Nephron progenitor cell (in vitro differentiated cells): ENCODE results near the gene HIRIP3.

Experiments used
- DNase-seq: peaks from one replicate; pipeline ENCODE4 v3.0.0; 2021
- H3K27ac Mint-ChIP-seq: 2 replicates; pipeline ENCODE4 v1.8.0; 2021; ENCODE audit warnings: mild to moderate bottlenecking, moderate library complexity, mixed read lengths
- H3K27me3 Mint-ChIP-seq: 2 replicates; pipeline ENCODE4 v1.8.0; 2021; ENCODE audit warnings: mild to moderate bottlenecking, low read depth, mixed read lengths; ENCODE audit not compliant: poor library complexity
- H3K36me3 Mint-ChIP-seq: 2 replicates; pipeline ENCODE4 v1.8.0; 2021; ENCODE audit warnings: low read depth, mixed read lengths
- H3K4me1 Mint-ChIP-seq: 2 replicates; pipeline ENCODE4 v1.8.0; 2021; ENCODE audit warnings: mixed read lengths
- H3K4me3 Mint-ChIP-seq: 2 replicates; pipeline ENCODE4 v1.8.0; 2021; ENCODE audit warnings: mild to moderate bottlenecking, moderate library complexity, mixed read lengths
- H3K9me3 Mint-ChIP-seq: 2 replicates; pipeline ENCODE4 v1.8.0; 2021; ENCODE audit warnings: mild to moderate bottlenecking, moderate library complexity, mixed read lengths
- CTCF ChIP-seq: fragments of 200-600 bp; sonication (generic); IDR thresholded peaks from 2 replicates; pipeline ENCODE4 v1.5.0; 2021; ENCODE audit warnings: antibody characterized with exemption

The HIRIP3 gene

GRCh38 chr16:29984137-29984763, 11.2 kb downstream of the HIRIP3 start:
- Mint-ChIP-seq H3K4me3 (no peak overlapping the region), H3K27me3 (no peaks in the 10 kb centered on the region), H3K27ac (peak overlapping the region; percentile 34), H3K9me3 (no peaks in the 10 kb centered on the region), H3K36me3 (peaks cover 63% of the 10 kb centered on the region), H3K4me1 (peaks cover 20% of the 10 kb centered on the region)
- DNase-seq, result no peak
- no peak for TF ChIP-seq CTCF

DNA sequence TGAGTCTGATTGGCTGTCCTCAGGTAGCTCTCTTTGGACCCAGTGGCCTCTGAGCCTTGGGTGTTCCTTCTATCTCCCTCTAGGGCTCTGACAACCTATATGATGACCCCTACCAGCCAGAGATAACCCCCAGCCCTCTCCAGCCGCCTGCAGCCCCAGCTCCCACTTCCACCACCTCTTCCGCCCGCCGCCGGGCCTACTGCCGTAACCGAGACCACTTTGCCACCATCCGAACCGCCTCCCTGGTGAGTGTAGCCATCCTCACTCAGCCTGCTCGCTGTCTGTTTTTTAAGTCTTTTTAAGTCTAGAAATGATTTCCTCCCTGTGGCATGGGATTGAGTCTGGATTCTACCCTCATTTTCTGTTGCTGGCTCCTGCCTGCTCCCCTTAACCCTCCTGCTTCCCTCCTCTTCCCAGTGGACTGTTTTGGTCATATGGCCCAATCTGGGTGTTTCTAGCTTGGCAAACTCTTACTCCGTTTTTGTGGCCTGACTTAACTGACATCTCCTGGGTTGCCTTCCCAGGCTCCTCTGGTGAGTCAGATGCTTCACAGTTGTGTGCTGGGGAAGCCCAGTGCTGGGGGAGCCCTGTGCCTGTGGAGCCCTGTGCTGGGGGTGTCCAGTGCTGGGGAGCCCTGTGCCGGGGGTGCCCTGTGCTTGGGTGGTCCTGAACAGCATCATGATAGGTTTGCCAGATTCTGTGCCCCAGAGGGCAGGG, 11.8 kb downstream of the HIRIP3 start:
- TF ChIP-seq CTCF, result no peak
- Mint-ChIP-seq H3K36me3 (peaks cover 65% of the 10 kb centered on the region), H3K4me1 (peaks cover 13% of the 10 kb centered on the region), H3K27me3 (no peaks in the 10 kb centered on the region), H3K27ac (peak overlapping the region; percentile 19), H3K4me3 (no peak overlapping the region), H3K9me3 (no peaks in the 10 kb centered on the region)
- no peak for DNase-seq

DNA sequence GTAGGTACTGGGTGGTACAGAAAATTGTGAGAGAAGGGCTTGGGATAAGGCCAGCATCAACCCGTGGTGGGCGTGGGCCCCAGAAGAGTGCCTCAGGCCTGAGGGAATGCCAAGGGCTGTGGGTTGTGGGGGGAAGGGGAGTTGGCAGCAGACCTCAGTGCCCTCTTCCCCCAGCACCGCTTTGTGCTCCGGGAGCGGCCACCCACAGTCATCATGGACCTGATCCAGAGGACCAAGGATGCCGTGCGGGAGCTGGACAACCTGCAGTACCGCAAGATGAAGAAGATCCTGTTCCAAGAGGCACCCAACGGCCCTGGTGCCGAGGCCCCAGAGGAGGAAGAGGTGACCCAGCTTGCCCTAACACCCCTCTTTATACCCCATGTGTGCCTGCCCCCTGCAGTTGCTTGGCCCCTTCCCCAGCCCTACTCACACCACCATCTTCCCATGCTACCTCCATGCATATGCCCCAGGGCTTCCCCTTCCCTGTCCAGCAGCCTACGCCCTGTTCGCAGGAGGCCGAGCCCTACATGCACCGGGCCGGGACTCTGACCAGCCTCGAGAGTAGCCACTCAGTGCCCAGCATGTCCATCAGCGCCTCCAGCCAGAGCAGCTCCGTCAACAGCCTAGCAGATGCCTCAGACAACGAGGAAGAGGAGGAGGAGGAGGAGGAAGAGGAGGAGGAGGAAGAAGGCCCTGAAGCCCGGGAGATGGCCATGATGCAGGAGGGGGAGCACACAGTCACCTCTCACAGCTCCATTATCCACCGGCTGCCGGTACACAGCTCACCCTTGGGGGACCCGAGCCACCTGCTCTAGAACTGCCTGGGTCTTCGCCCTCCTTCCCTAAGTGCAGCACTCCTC, 12.6 kb downstream of the HIRIP3 start:
- Mint-ChIP-seq H3K27me3 (no peaks in the 10 kb centered on the region), H3K4me3 (no peak overlapping the region), H3K4me1 (peaks cover 8% of the 10 kb centered on the region), H3K9me3 (no peaks in the 10 kb centered on the region), H3K36me3 (peaks cover 67% of the 10 kb centered on the region), H3K27ac (no peak overlapping the region)
- no peak for TF ChIP-seq CTCF
- no peak for DNase-seq

DNA sequence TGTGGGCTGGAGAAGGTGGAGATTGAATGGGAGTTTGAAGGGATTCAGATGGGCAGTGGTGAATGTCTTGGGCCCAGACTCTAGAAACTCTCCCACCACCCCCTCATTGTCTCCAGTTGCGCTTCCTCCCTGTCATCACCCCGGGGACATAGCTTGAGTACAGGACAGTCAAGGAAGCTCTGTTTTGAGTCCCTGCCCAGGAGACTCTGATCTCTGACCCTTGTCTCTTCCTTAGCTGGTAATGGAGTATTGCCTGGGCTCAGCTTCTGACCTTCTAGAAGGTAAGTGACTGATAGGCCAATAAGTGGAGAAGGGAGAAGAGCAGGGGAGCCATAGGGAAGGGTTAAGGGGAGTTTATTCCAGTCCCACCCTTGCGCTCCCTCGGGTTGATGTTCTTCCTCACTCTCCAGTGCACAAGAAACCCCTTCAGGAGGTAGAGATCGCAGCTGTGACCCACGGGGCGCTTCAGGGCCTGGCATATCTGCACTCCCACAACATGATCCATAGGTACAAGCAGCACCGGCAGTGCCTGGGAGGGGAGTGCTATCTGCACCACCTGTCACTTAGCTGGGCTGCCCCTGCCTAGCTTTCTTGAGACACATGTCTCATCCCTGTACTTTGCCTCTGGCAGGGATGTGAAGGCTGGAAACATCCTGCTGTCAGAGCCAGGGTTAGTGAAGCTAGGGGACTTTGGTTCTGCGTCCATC, 16.7 kb downstream of the HIRIP3 start:
- peaks cover 42% of the 10 kb centered on the region for H3K36me3 Mint-ChIP-seq
- TF ChIP-seq CTCF, result no peak
- DNase-seq, result no peak
- H3K4me1 Mint-ChIP-seq, result peaks cover 35% of the 10 kb centered on the region
- H3K9me3 Mint-ChIP-seq, result no peaks in the 10 kb centered on the region
- no peaks in the 10 kb centered on the region for H3K27me3 Mint-ChIP-seq
- H3K27ac Mint-ChIP-seq, result no peak overlapping the region
- H3K4me3 Mint-ChIP-seq, result no peak overlapping the region

DNA sequence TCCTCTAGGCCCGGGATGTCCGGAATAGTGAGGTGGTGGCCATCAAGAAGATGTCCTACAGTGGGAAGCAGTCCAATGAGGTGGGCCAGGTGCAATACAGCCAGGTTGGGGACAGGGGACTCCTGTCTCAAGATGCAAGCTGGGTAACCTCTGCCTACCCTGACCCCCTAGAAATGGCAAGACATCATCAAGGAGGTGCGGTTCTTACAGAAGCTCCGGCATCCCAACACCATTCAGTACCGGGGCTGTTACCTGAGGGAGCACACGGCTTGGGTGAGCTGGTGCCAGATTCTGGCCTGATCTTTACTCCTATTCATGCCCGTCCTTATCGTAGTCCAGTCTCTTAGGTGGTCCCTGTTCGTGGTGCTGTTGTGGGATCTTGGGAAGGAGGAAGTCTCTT, 17.3 kb downstream of the HIRIP3 start:
- H3K27me3 Mint-ChIP-seq, result no peaks in the 10 kb centered on the region
- no peak overlapping the region for H3K27ac Mint-ChIP-seq
- H3K4me3 Mint-ChIP-seq, result no peak overlapping the region
- H3K9me3 Mint-ChIP-seq, result peaks cover 4% of the 10 kb centered on the region
- no peak for TF ChIP-seq CTCF
- H3K36me3 Mint-ChIP-seq, result peaks cover 40% of the 10 kb centered on the region
- no peak for DNase-seq
- peaks cover 35% of the 10 kb centered on the region for H3K4me1 Mint-ChIP-seq
